Muscle of leg (tissue), 11 donors: ENCODE measurements around the gene UBTD1. TPM values are rescaled to one million over a fixed set of nuclear protein-coding genes. Genes with fewer than 3 reads are reported as not detected.
"Not testable (repeated sequence)": the region's sequence is repeated elsewhere in the genome, so short reads cannot be mapped to it uniquely, and the experiment has no call there.

Experiments used
- DNase-seq: peaks from one replicate; pipeline ENCODE4 v3.0.0; 2013
- H3K27ac ChIP-seq: one replicate; pipeline ENCODE4 v1.5.1; 2013; ENCODE audit warnings: mild to moderate bottlenecking, low read length, control low read depth
- H3K27me3 ChIP-seq: one replicate; pipeline ENCODE4 v1.6.1; 2013; ENCODE audit warnings: low read length; ENCODE audit not compliant: control insufficient read depth, insufficient read depth
- H3K36me3 ChIP-seq: one replicate; pipeline ENCODE4 v1.6.1; 2013; ENCODE audit warnings: low read length; ENCODE audit not compliant: control insufficient read depth, insufficient read depth
- H3K4me1 ChIP-seq: one replicate; pipeline ENCODE4 v1.6.1; 2013; ENCODE audit warnings: low read length; ENCODE audit not compliant: control insufficient read depth, insufficient read depth
- H3K4me3 ChIP-seq: one replicate; pipeline ENCODE4 v1.5.1; 2013; ENCODE audit warnings: low read length, control low read depth
- H3K9me3 ChIP-seq: replicated peaks from 2 replicates; pipeline ENCODE4 v1.6.1; 2013; ENCODE audit warnings: low read depth, low read length; ENCODE audit not compliant: control insufficient read depth
- WGBS: methylation state at CpG from one replicate; pipeline ENCODE4 v1.1.5; 2013; ENCODE audit warnings: missing lambda C conversion rate; ENCODE audit not compliant: insufficient coverage; 5-methylcytosine and 5-hydroxymethylcytosine counted together
- polyA plus RNA-seq, 8 donors: library from polyadenylated mRNA; unstranded; fragments of 120-200 nt; gene quantifications; one replicate each; pipeline versions ENCODE4 v1.2.1 to v1.2.3, GENCODE V29; 2013; ENCODE audit warnings: inconsistent platforms in 1 of 8, low replicate concordance in 1 of 8; ENCODE audit not compliant: insufficient read length in 8 of 8, insufficient read depth in 1 of 8
- total RNA-seq: library from RNA; stranded (reverse); fragments of 120-200 nt; gene quantifications from one replicate; pipeline ENCODE4 v1.2.4, GENCODE V29; 2013

UBTD1 gene
- total and polyA plus RNA-seq, 9 donors, result 10.6 to 18.9 (median 14.1) TPM

- whole genome bisulfite sequencing, result no CpG with 5 or more reads among the region's 4 CpGs
- H3K27me3 ChIP-seq, H3K4me1 ChIP-seq, H3K4me3 ChIP-seq, H3K27ac ChIP-seq, H3K9me3 ChIP-seq, DNase-seq: not testable (repeated sequence)
- peaks cover 68% of the 10 kb centered on the region for H3K36me3 ChIP-seq
These were observed 19.3 kb upstream of the UBTD1 start for GRCh38 chr10:97479410-97479809.

GRCh38 chr10:97479939-97480338 lies 18.8 kb upstream of the UBTD1 start:
- DNase-seq, result no peak
- 83% methylated on average over 7 of the region's 9 CpGs for WGBS
- H3K27me3 ChIP-seq, result no peaks in the 10 kb centered on the region
- no peak overlapping the region for H3K4me3 ChIP-seq
- H3K36me3 ChIP-seq, result peaks cover 70% of the 10 kb centered on the region
- peaks cover 4% of the 10 kb centered on the region for H3K4me1 ChIP-seq
- no peaks in the 10 kb centered on the region for H3K9me3 ChIP-seq
- no peak overlapping the region for H3K27ac ChIP-seq

- Histone ChIP-seq H3K36me3 (peaks cover 63% of the 10 kb centered on the region), H3K27me3 (no peaks in the 10 kb centered on the region), H3K4me1 (peaks cover 4% of the 10 kb centered on the region), H3K27ac (no peak overlapping the region), H3K4me3 (no peak overlapping the region), H3K9me3 (no peaks in the 10 kb centered on the region)
- DNase-seq, result no peak
- WGBS, result 93% methylated on average over 2 of the region's 4 CpGs
These were observed 17.7 kb upstream of the UBTD1 start for GRCh38 chr10:97481071-97481470.

- H3K4me3 ChIP-seq, result no peak overlapping the region
- peaks cover 50% of the 10 kb centered on the region for H3K36me3 ChIP-seq
- no peak overlapping the region for H3K27ac ChIP-seq
- no peaks in the 10 kb centered on the region for H3K9me3 ChIP-seq
- peaks cover 4% of the 10 kb centered on the region for H3K4me1 ChIP-seq
- no peak for DNase-seq
- no peaks in the 10 kb centered on the region for H3K27me3 ChIP-seq
- 80% methylated on average over 1 of the region's 1 CpG for WGBS
These were observed 16.3 kb upstream of the UBTD1 start for GRCh38 chr10:97482381-97482780.

- H3K27ac ChIP-seq, result peak overlapping the region; percentile 57
- DNase-seq, result no peak
- no CpG with 5 or more reads among the region's 3 CpGs for WGBS
- H3K4me3 ChIP-seq, result no peak overlapping the region
- peaks cover 41% of the 10 kb centered on the region for H3K36me3 ChIP-seq
- no peaks in the 10 kb centered on the region for H3K27me3 ChIP-seq
- peaks cover 4% of the 10 kb centered on the region for H3K4me1 ChIP-seq
- H3K9me3 ChIP-seq, result no peaks in the 10 kb centered on the region
These were observed 15.2 kb upstream of the UBTD1 start for GRCh38 chr10:97483506-97483905.

- H3K27ac ChIP-seq, result peak overlapping the region; percentile 57
- 60% methylated on average over 1 of the region's 1 CpG for WGBS
These were observed 14.8 kb upstream of the UBTD1 start for GRCh38 chr10:97483921-97484320.

GRCh38 chr10:97485647-97486281 lies 13.0 kb upstream of the UBTD1 start:
- Histone ChIP-seq H3K9me3 (no peaks in the 10 kb centered on the region), H3K4me3 (no peak overlapping the region), H3K4me1 (peaks cover 12% of the 10 kb centered on the region), H3K27me3 (no peaks in the 10 kb centered on the region), H3K36me3 (peaks cover 22% of the 10 kb centered on the region), H3K27ac (no peak overlapping the region)
- DNase-seq, result no peak
- WGBS, result no CpG with 5 or more reads among the region's 4 CpGs

More at GRCh38 chr10:97483921-97484320, 14.8 kb upstream of the UBTD1 start:
- DNase-seq, result peak; percentile 81
- Histone ChIP-seq H3K36me3 (peaks cover 38% of the 10 kb centered on the region), H3K4me1 (peaks cover 4% of the 10 kb centered on the region), H3K9me3 (no peaks in the 10 kb centered on the region), H3K27me3 (no peaks in the 10 kb centered on the region), H3K4me3 (no peak overlapping the region)

GRCh38 chr10:97490592-97490991 lies 8.1 kb upstream of the UBTD1 start:
- no peaks in the 10 kb centered on the region for H3K9me3 ChIP-seq
- no peaks in the 10 kb centered on the region for H3K27me3 ChIP-seq
- peaks cover 20% of the 10 kb centered on the region for H3K4me1 ChIP-seq
- H3K36me3 ChIP-seq, result peaks cover 5% of the 10 kb centered on the region
- H3K4me3 ChIP-seq, result no peak overlapping the region
- peak; percentile 77 for DNase-seq
- WGBS, result no CpG with 5 or more reads among the region's 2 CpGs
- peak overlapping the region; percentile 74 for H3K27ac ChIP-seq

- DNase-seq, result no peak
These were observed 4.6 kb upstream of the UBTD1 start for GRCh38 chr10:97494151-97494550.

GRCh38 chr10:97494863-97495506 lies 3.7 kb upstream of the UBTD1 start:
- no peak for DNase-seq
- WGBS, result 29% methylated on average over 5 of the region's 7 CpGs

More at GRCh38 chr10:97494151-97494550, 4.6 kb upstream of the UBTD1 start:
- H3K27ac ChIP-seq, result no peak overlapping the region
- peaks cover 5% of the 10 kb centered on the region for H3K36me3 ChIP-seq
- no CpG with 5 or more reads among the region's 2 CpGs for WGBS
- H3K4me1 ChIP-seq, result peaks cover 25% of the 10 kb centered on the region
- no peaks in the 10 kb centered on the region for H3K9me3 ChIP-seq
- H3K27me3 ChIP-seq, result no peaks in the 10 kb centered on the region
- no peak overlapping the region for H3K4me3 ChIP-seq

More at GRCh38 chr10:97494863-97495506, 3.7 kb upstream of the UBTD1 start:
- Histone ChIP-seq H3K4me1 (peaks cover 29% of the 10 kb centered on the region), H3K36me3 (peaks cover 5% of the 10 kb centered on the region), H3K4me3 (no peak overlapping the region), H3K9me3 (no peaks in the 10 kb centered on the region), H3K27me3 (no peaks in the 10 kb centered on the region), H3K27ac (no peak overlapping the region)
